HUES48 (cell line): ENCODE data around the gene PLA2G3.

Source experiments
- H3K27ac ChIP-seq: one replicate; pipeline ENCODE4 v1.7.0; 2013; ENCODE audit warnings: low read depth, low read length, inconsistent platforms
- H3K27me3 ChIP-seq: 2 replicates; pipeline ENCODE4 v1.6.1; 2013; ENCODE audit warnings: mild to moderate bottlenecking, low read length; ENCODE audit not compliant: control insufficient read depth, insufficient read depth
- H3K36me3 ChIP-seq: 2 replicates; pipeline ENCODE4 v1.6.1; 2013; ENCODE audit warnings: low read length; ENCODE audit not compliant: control insufficient read depth, insufficient read depth
- H3K4me1 ChIP-seq: 2 replicates; pipeline ENCODE4 v1.6.1; 2013; ENCODE audit warnings: mild to moderate bottlenecking, low read length; ENCODE audit not compliant: control insufficient read depth, insufficient read depth
- H3K4me3 ChIP-seq: 2 replicates; pipeline ENCODE4 v1.5.1; 2013; ENCODE audit warnings: mild to moderate bottlenecking, low read depth, low read length
- H3K9ac ChIP-seq: 2 replicates; pipeline ENCODE4 v1.6.1; 2013; ENCODE audit warnings: mild to moderate bottlenecking, low read depth, low read length, moderate library complexity
- H3K9me3 ChIP-seq: 2 replicates; pipeline ENCODE4 v1.6.1; 2013; ENCODE audit warnings: low read length; ENCODE audit not compliant: control insufficient read depth, insufficient read depth

The PLA2G3 gene

DNA sequence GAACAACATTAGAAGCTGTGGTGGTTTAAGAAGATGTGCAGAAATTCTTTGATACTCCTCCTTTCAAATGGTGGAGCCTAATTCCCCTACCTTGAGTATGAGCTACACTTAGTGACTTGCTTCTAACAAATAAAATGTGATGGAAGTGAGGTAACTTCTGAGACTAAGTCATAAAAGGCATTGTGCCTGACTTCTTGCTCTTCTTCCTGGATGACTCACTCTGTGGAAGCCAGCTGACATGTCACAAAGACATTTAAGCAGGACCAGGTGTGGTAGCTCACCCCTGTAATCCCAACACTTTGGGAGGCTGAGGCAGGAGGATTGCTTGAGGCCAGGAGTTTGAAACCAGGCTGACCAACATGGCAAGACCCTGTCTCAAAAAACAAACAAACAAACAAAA, 3.9 kb upstream of the PLA2G3 start:
- Histone ChIP-seq H3K4me3 (no peak overlapping the region), H3K9ac (no peak overlapping the region), H3K36me3 (no peaks in the 10 kb centered on the region), H3K27ac (no peak overlapping the region), H3K4me1 (peaks cover 15% of the 10 kb centered on the region; the same call in 1 of the 2 replicates), H3K9me3 (peaks cover 11% of the 10 kb centered on the region), H3K27me3 (no peaks in the 10 kb centered on the region)

DNA sequence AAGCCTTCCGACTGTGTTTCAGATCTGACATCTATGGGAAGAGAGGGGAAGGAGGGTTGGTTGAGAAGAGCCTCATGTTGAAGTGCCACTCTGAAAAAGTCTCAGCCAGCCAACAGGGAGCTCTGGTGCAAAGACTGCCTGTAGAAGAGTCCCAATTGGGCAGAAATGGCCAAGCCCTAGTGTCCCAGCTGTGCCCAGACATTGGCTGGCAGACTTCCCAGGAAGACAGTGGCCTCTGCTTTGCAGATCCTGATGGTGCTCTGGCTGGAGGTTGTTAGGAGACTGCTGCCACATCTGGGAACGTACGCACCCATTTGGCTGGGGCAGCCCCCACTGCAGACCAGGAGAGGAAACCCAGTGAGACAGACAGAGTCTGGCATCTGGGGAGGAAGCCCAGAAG, 3.2 kb upstream of the PLA2G3 start:
- Histone ChIP-seq H3K4me3 (no peak overlapping the region), H3K36me3 (peaks cover under 1% of the 10 kb centered on the region; the same call in 1 of the 2 replicates), H3K9me3 (peaks cover 11% of the 10 kb centered on the region), H3K9ac (no peak overlapping the region), H3K4me1 (peaks cover 17% of the 10 kb centered on the region; the same call in 1 of the 2 replicates), H3K27ac (no peak overlapping the region), H3K27me3 (no peaks in the 10 kb centered on the region)

DNA sequence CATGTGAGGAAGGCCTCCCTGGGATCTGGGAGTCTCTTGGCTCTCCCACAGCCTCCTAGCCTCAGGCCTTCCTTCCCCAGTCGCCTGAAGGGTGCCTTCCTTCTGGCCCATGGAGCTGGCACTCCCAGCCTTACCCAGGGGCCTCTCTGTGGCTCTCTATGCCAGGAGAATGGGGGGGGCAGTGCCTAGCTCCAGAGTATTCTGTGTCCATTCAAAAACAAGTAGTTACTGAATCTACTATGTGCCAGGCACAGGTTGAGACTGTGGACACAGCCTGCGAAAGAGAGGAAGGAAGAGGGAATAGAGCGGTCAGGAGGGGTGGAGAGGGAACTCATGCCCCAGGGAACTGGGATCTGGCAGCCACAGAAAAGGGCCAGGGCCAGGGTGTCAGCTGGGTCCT, 2.7 kb upstream of the PLA2G3 start:
- no peak overlapping the region for H3K4me3 ChIP-seq
- H3K36me3 ChIP-seq: peaks cover 3% of the 10 kb centered on the region; the same call in 1 of the 2 replicates
- H3K27me3 ChIP-seq: no peaks in the 10 kb centered on the region
- H3K9ac ChIP-seq: no peak overlapping the region
- H3K27ac ChIP-seq: no peak overlapping the region
- peaks cover 11% of the 10 kb centered on the region for H3K9me3 ChIP-seq
- peaks cover 17% of the 10 kb centered on the region; the same call in 1 of the 2 replicates for H3K4me1 ChIP-seq

DNA sequence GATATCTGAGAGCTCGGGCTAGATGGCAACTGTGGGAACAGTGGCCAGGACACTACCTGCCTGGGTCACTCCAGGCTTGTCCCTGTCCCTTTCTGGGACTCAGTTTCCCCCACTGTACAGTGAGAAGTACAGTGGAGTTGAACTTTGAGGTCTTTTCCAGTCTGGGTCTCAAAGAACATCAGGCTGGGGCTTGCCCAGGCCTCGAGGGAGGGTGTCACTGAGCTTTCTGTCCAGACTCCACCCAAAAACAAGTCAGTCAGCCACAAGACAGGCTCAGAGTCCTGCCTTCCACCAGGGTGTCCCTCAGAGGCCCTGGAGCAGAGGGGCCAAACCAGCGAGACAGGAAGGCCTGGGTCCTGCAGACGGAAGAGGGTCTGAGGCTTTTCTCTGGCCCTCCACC, 2.0 kb upstream of the PLA2G3 start:
- Histone ChIP-seq H3K27ac (no peak overlapping the region), H3K9ac (no peak overlapping the region), H3K36me3 (peaks cover 4% of the 10 kb centered on the region), H3K9me3 (peaks cover 6% of the 10 kb centered on the region), H3K4me1 (peaks cover 17% of the 10 kb centered on the region; the same call in 1 of the 2 replicates), H3K4me3 (no peak overlapping the region), H3K27me3 (no peaks in the 10 kb centered on the region)

DNA sequence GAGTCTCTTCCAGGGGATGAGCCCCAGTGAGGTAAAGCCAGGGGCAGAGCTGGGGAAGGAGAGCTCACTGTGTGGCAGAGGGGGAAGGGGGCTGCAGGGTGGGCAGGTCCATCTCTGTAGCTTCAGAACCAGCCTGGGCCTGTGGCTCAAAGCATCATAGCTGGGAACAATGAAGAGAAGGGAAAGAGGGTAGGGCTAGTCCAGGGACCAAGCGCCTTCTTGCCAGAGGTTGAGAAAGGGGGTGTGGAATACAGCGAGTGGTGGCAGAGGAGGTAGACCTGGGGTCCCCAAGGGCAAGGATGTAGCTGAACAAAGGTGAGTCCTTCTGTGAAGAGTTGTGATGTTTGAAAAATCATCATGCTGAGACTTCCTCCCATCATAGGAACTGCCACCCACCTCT, 1.2 kb upstream of the PLA2G3 start:
- H3K9me3 ChIP-seq: no peaks in the 10 kb centered on the region
- H3K27me3 ChIP-seq: no peaks in the 10 kb centered on the region
- H3K4me3 ChIP-seq: no peak overlapping the region
- H3K36me3 ChIP-seq: peaks cover 9% of the 10 kb centered on the region
- H3K9ac ChIP-seq: no peak overlapping the region
- H3K4me1 ChIP-seq: peaks cover 17% of the 10 kb centered on the region; the same call in 1 of the 2 replicates
- H3K27ac ChIP-seq: no peak overlapping the region

DNA sequence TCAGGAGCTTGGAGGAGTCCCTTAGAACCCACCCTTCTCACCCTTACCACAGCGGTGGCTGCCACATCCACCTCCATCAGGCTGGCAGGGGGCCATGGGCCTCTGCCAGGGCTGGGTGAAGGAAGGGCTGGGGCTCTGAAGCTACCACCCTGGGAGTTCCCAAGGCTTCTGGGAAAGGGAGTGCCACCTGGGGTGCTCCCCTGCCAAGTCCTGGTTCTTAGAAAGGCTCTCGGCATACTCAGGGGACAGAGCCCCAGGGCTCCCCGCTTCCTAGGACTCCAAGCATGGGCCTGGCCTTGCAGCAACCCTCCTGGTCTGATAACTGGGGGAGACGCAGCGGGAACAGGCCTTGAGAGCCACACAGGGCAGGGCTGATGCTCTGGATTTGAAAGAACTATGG, 438 bp upstream of the PLA2G3 start:
- H3K27ac ChIP-seq: peak overlapping the region; percentile 47
- H3K9ac ChIP-seq: no peak overlapping the region
- peaks cover 17% of the 10 kb centered on the region; the same call in 1 of the 2 replicates for H3K4me1 ChIP-seq
- no peaks in the 10 kb centered on the region for H3K9me3 ChIP-seq
- no peaks in the 10 kb centered on the region for H3K27me3 ChIP-seq
- H3K36me3 ChIP-seq: peaks cover 16% of the 10 kb centered on the region
- H3K4me3 ChIP-seq: no peak overlapping the region

DNA sequence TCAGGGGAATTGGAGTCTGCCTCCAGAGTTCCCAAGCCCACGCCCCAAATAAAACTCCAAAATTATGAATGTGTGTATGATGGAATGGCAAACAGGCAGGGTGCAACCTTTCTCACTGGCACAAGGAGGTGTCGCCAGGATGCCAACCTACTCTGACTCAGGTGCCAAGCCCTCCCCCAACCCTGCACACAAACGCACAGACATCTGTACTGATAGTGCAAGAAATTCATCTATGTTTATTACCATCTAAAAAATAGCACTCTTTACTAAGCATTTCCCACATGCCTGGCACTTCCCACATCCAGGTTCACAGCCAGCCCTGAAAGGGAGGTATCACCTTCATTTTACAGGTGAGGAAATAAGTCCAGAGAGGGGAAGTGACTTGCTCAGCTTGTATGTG, 1.2 kb downstream of the PLA2G3 start:
- Histone ChIP-seq H3K9ac (no peak overlapping the region), H3K27ac (no peak overlapping the region), H3K4me1 (peaks cover 17% of the 10 kb centered on the region; the same call in 1 of the 2 replicates), H3K9me3 (no peaks in the 10 kb centered on the region), H3K4me3 (peak overlapping the region; percentile 55; the same call in 1 of the 2 replicates), H3K36me3 (peaks cover 30% of the 10 kb centered on the region), H3K27me3 (no peaks in the 10 kb centered on the region)

DNA sequence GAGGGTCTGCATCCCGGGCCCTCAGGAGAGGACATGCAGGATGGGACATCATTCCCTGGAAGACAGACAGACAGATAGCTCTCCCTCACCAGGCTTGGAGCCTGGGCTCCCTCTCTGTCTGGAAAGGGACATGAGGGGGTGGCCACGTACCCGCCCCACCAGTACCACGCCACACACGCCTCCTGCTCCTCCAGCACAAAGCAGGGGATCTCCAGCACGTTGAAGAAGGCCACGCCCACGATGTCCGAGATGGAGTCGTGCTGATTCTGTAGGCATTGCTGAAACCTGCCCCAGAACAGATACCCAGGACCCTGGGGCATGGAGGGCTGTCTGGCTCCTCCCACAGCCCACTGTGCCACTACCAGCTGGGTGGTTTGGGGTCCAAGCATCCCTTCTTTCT, 2.2 kb downstream of the PLA2G3 start:
- Histone ChIP-seq H3K27ac (no peak overlapping the region), H3K36me3 (peaks cover 38% of the 10 kb centered on the region), H3K9ac (no peak overlapping the region), H3K9me3 (no peaks in the 10 kb centered on the region), H3K4me1 (peaks cover 17% of the 10 kb centered on the region; the same call in 1 of the 2 replicates), H3K4me3 (no peak overlapping the region), H3K27me3 (no peaks in the 10 kb centered on the region)

DNA sequence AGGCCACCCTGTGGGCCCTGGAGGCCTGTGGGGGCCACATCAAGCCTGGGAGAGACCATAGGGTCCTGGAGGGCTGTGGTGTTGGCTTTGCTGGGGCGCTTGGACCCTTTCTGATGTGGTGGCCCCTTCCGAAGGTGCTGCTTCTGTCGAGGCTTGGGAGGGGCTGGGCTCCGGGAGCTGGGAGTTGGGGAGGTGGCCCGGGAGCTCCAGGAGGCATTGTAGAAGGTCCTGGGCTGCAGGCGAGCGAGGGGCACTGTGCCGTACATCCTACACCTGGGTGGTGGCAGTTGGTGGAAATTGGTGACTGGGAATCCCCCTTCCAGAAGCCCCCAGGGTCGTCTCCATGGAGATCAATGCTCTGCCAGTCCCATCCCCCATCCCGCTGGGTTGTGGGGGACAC, 2.6 kb downstream of the PLA2G3 start:
- H3K4me1 ChIP-seq: peaks cover 17% of the 10 kb centered on the region; the same call in 1 of the 2 replicates
- H3K9me3 ChIP-seq: no peaks in the 10 kb centered on the region
- no peak overlapping the region for H3K27ac ChIP-seq
- H3K4me3 ChIP-seq: no peak overlapping the region
- no peak overlapping the region for H3K9ac ChIP-seq
- H3K27me3 ChIP-seq: no peaks in the 10 kb centered on the region
- H3K36me3 ChIP-seq: peaks cover 40% of the 10 kb centered on the region

DNA sequence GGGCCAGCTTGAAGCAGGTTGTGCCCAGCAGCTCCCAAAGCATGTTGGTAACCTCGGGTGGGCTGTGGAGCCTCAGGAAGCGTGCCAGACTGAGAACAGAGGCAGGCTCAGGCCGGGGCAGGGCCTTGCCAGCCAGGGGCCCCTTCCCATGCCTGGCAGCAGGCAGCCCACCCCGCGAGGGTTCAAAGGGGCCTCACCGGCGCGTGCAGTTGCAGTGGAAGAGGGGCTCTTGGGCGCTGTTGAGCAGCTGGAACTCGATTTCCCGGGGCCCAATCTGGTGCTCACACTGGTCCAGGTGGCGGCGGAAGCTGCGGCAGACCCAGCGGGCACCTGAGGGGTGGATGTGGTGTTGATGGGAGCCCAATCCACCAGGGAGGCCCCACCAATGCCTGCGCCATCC, 3.6 kb downstream of the PLA2G3 start:
- H3K9ac ChIP-seq: no peak overlapping the region

DNA sequence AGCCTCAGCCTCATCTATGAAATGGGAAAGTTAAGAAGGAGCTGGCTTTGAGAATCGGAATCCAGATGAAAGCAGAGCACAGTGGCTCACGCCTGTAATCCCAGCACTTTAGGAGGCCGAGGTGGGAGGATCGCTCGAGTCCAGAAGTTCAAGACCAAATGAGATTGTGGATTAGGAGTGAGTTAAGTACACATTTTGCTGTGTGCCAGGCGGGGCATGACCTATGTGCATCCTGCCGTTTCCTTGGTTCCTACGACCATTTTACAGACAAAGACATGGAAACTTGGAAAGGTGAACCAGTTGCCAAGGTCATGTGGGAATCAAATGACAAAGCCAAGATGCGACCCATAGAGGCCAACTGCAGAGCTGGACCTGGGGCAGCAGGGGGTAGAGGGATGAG, 4.2 kb downstream of the PLA2G3 start:
- no peak overlapping the region for H3K27ac ChIP-seq
- no peak overlapping the region for H3K9ac ChIP-seq
- H3K4me3 ChIP-seq: no peak overlapping the region
- peaks cover 40% of the 10 kb centered on the region for H3K36me3 ChIP-seq
- peaks cover 17% of the 10 kb centered on the region; the same call in 1 of the 2 replicates for H3K4me1 ChIP-seq
- no peaks in the 10 kb centered on the region for H3K9me3 ChIP-seq
- no peaks in the 10 kb centered on the region for H3K27me3 ChIP-seq

More for the DNA sequence above, 3.6 kb downstream of the PLA2G3 start:
- Histone ChIP-seq H3K4me1 (peaks cover 17% of the 10 kb centered on the region; the same call in 1 of the 2 replicates), H3K27ac (no peak overlapping the region), H3K27me3 (no peaks in the 10 kb centered on the region), H3K36me3 (peaks cover 40% of the 10 kb centered on the region), H3K4me3 (no peak overlapping the region), H3K9me3 (no peaks in the 10 kb centered on the region)
